D721Med (cell line): ENCODE results near the gene IRF5.

ENCODE experiments used
- DNase-seq: peaks from one replicate; pipeline ENCODE4 v3.0.0; 2011; ENCODE audit warnings: low spot score; ENCODE audit not compliant: insufficient read length
- FAIRE-seq: peaks from 2 replicates; lab custom pipeline; 2011; peaks lifted over from hg19 to GRCh38; lab: Jason Lieb, UNC
- TF ChIP-seq, protein P1 (sequence below): IDR thresholded peaks from 2 replicates; pipeline ENCODE4 v1.5.1; 2012; ENCODE audit warnings: mild to moderate bottlenecking, control low read depth; ENCODE audit not compliant: insufficient read depth; ENCODE audit errors: missing control alignments

Gene IRF5

DNA sequence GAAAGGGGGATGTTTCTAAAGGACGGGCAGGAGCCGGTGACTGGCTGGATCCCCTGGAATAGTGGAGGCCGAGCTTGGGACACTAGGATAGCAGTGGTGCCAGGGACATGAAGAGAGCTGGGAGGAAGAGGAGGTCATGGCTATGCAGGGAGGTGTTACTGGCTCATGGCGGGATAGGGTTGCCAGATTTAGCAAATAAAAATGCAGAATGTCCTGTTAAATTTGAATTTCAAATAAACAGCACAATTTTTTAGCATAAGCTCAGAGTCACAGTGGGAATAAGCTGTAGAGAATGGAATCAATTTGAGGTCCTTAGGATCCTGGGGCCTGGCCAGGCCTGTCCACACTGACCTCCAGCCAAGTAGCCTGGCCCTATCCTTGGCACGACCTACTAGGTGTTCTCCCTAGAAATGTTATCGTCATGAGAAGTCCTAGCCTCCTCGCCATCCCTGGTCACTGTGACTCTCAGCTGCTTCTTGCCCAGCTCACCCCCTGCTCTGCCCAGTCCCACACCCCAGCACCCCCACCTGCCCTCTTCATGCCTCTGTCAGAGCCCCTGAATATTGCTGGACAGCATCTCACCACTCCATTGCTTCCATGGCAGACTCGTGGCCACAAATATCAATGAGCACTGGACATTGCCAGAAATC is 19.6 kb upstream of the IRF5 start:
- FAIRE-seq (no peak), DNase-seq (no peak)
- TF ChIP-seq, protein P1, sequence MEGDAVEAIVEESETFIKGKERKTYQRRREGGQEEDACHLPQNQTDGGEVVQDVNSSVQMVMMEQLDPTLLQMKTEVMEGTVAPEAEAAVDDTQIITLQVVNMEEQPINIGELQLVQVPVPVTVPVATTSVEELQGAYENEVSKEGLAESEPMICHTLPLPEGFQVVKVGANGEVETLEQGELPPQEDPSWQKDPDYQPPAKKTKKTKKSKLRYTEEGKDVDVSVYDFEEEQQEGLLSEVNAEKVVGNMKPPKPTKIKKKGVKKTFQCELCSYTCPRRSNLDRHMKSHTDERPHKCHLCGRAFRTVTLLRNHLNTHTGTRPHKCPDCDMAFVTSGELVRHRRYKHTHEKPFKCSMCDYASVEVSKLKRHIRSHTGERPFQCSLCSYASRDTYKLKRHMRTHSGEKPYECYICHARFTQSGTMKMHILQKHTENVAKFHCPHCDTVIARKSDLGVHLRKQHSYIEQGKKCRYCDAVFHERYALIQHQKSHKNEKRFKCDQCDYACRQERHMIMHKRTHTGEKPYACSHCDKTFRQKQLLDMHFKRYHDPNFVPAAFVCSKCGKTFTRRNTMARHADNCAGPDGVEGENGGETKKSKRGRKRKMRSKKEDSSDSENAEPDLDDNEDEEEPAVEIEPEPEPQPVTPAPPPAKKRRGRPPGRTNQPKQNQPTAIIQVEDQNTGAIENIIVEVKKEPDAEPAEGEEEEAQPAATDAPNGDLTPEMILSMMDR: no peak

DNA sequence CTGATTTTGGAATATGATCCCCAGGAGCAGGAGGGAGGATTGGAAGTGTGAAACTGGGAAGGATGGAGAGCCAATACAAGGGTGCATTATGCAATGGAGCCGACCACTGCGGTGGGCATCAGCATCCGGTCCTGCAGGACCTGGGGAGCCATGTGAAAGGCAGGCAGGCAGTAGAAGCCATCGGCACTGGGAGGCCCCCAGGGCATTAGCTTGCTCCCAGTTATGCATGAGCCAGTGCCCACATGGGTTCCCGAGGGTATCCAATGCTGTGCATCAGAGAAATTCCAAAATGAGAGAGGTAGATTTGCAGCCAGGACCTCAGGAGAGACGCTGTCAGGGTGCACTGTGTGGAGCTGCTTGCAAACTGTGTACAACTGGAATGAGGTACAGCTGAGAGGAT is 18.5 kb upstream of the IRF5 start:
- no peak for DNase-seq
- FAIRE-seq: no peak
- TF ChIP-seq, protein P1: no peak

DNA sequence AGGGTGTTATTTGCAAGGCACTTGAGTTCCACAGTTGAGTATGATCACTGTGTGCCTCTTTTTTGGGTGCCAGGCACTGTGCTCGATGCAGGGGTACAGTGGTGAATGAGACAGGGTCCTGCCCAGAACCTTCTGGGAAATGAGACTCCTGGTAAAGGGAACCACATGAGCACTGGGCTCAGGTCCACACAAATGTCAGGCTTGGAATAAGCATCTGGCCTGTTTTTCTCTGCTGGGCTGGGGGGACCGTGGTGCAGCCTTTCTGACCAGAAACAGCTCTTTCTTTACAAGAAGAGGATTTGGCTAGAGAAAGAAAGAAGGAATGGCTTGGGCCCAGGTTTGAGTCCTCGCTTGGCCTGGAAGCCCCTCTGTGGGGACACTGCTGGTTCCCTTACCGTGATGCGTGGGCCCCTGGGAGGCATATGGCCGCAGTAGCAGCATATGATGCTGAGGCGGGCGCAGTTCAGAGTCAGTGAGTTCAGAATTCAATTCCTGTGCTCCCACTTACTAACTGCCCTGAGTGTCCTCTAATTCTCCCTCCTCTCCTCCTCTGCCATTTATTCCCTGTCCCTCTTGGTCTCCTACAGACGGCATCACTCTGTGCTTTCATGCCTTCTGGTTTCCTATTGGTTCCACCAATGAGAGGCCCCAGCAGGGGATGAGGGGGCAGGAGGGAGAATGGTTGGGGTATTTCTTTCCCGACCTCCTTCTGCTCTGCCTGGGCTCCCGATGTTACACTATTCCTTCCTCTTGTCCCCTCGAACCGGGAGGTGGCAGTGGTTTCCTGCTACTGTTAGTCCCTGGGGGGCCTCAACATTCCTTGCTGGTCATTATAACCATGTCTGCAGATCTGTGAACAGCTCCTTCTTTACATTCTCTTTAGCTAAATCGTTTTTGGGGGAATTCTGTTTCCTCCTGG is 17.6 kb upstream of the IRF5 start:
- FAIRE-seq (no peak), DNase-seq (no peak)

GRCh38 chr7:128920913-128921582 is 16.7 kb upstream of the IRF5 start:
- TF ChIP-seq, protein P1: no peak
- FAIRE-seq (no peak), DNase-seq (no peak)

More for the DNA sequence above, 17.6 kb upstream of the IRF5 start:
- TF ChIP-seq, protein P1: peak; percentile 2

- DNase-seq: no peak
- FAIRE-seq: no peak
- TF ChIP-seq, protein P1: no peak
Measured at GRCh38 chr7:128921866-128922440, 15.8 kb upstream of the IRF5 start.

- TF ChIP-seq, protein P1: no peak
- FAIRE-seq (no peak), DNase-seq (no peak)
Measured at GRCh38 chr7:128922496-128923410, 15.0 kb upstream of the IRF5 start.
